GM12878 (cell line): ENCODE data around the gene PCDHGC3. TPM values are rescaled to one million over a fixed set of nuclear protein-coding genes. Genes with fewer than 3 reads are reported as not detected.

ENCODE experiments used
- ATAC-seq: fragments of 200-7000 bp; cut with Tn5 transposase; 3 replicates; pipeline ENCODE4 v1.9.1; 2020; ENCODE audit warnings: mild to moderate bottlenecking, moderate library complexity
- BruUV-seq: library from RNA; stranded (reverse); fragments of 400-500 nt; replicated peaks from 2 replicates; lab custom pipeline; 2021; lab: Mats Ljungman, UMichigan
- CTCF ChIA-PET: fragments of 300-600 bp; sonication (Branson Sonifier 250); formaldehyde crosslinking; extraction: SDS; loops from one replicate; lab custom pipeline; 2021; ENCODE audit warnings: inconsistent platforms; lab: Yijun Ruan, JAX
- POLR2A ChIA-PET: fragments of 350-600 bp; formaldehyde crosslinking; extraction: SDS; loops from one replicate; lab custom pipeline; 2021; ENCODE audit warnings: inconsistent platforms; lab: Charles Lee
- RAD21 ChIA-PET: fragments of 300-600 bp; sonication (Branson Sonifier 250); formaldehyde crosslinking; loops from one replicate; lab custom pipeline; 2023; ENCODE audit warnings: antibody characterized with exemption; ENCODE audit not compliant: unreplicated experiment; lab: Charles Lee
- SMC1A ChIA-PET: fragments of 300-600 bp; sonication (Branson Sonifier 250); formaldehyde crosslinking; loops from one replicate; lab custom pipeline; 2023; ENCODE audit not compliant: unreplicated experiment, uncharacterized antibody; lab: Charles Lee
- DNase-seq: peaks from one replicate; pipeline ENCODE4 v3.0.0-alpha.2; 2011; ENCODE audit warnings: low read depth, low spot score
- FAIRE-seq: peaks from 3 replicates; lab custom pipeline; 2011; peaks lifted over from hg19 to GRCh38; lab: Jason Lieb, UNC
- H2AFZ ChIP-seq: 2 replicates; pipeline ENCODE4 v1.6.0; 2011; ENCODE audit warnings: low read depth, low read length, control low read depth; ENCODE audit not compliant: control insufficient read depth
- H3K27ac ChIP-seq: 2 replicates; pipeline ENCODE4 v1.5.1; 2011; ENCODE audit warnings: control low read depth; ENCODE audit not compliant: control insufficient read depth, insufficient read depth
- H3K27me3 ChIP-seq, 2 experiments: replicated peaks in 1 of 2; 2 replicates each; pipeline versions ENCODE4 v1.6.0 to v1.6.1; 2011; ENCODE audit warnings: low read length in 1 of 2; ENCODE audit not compliant: control insufficient read depth in 2 of 2, insufficient read depth in 2 of 2
- H3K36me3 ChIP-seq, 2 experiments: 2 replicates each; pipeline ENCODE4 v1.5.1; 2011; ENCODE audit warnings: low read length in 1 of 2; ENCODE audit not compliant: control insufficient read depth in 2 of 2, insufficient read depth in 2 of 2
- H3K4me1 ChIP-seq: 2 replicates; pipeline ENCODE4 v1.6.1; 2011; ENCODE audit warnings: mild to moderate bottlenecking, low read length, moderate library complexity, mixed read lengths; ENCODE audit not compliant: control insufficient read depth, insufficient read depth
- H3K4me2 ChIP-seq: 2 replicates; pipeline ENCODE4 v1.6.0; 2011; ENCODE audit warnings: control low read depth; ENCODE audit not compliant: control insufficient read depth, insufficient read depth
- H3K4me3 ChIP-seq: fragments of 200-600 bp; sonication (generic); 2 replicates; pipeline ENCODE4 v1.5.1; 2016
- H3K79me2 ChIP-seq: 2 replicates; pipeline ENCODE4 v1.6.0; 2011; ENCODE audit warnings: low read length; ENCODE audit not compliant: control insufficient read depth, insufficient read depth
- H3K9ac ChIP-seq: 2 replicates; pipeline ENCODE4 v1.8.0; 2011; ENCODE audit warnings: low read length, control low read depth, mixed read lengths; ENCODE audit not compliant: control insufficient read depth, insufficient read depth
- H3K9me3 ChIP-seq: replicated peaks from 3 replicates; pipeline ENCODE4 v1.5.1; 2011; ENCODE audit warnings: mild to moderate bottlenecking, low read length; ENCODE audit not compliant: control insufficient read depth, insufficient read depth
- H4K20me1 ChIP-seq: 2 replicates; pipeline ENCODE4 v1.6.0; 2011; ENCODE audit not compliant: control insufficient read depth, insufficient read depth
- ATF3 ChIP-seq: IDR thresholded peaks from 2 replicates; pipeline ENCODE4 v1.6.1; 2011; ENCODE audit warnings: low read depth, mild to moderate bottlenecking, low read length, moderate library complexity, borderline replicate concordance; ENCODE audit errors: extremely low read depth
- CHD2 ChIP-seq: IDR thresholded peaks from 2 replicates; pipeline ENCODE4 v1.6.1; 2011; ENCODE audit warnings: low read depth, low read length, improper control_type of control experiment, borderline replicate concordance
- EED ChIP-seq: sonication (generic); IDR thresholded peaks from 2 replicates; pipeline ENCODE4 v1.6.1; 2016; ENCODE audit warnings: antibody characterized with exemption, low read depth
- FOXM1 ChIP-seq: IDR thresholded peaks from 2 replicates; pipeline ENCODE4 v1.6.1; 2012; ENCODE audit warnings: low read depth, mild to moderate bottlenecking, inconsistent platforms, low read length, moderate library complexity
- NR2F1 ChIP-seq: fragments of 450-650 bp; conservative IDR thresholded peaks from 2 replicates; pipeline ENCODE4 v1.6.1; 2017; ENCODE audit warnings: mild to moderate bottlenecking
- RFX5 ChIP-seq: IDR thresholded peaks from 2 replicates; pipeline ENCODE4 v1.6.1; 2011; ENCODE audit warnings: low read depth, low read length, improper control_type of control experiment
- SPI1 ChIP-seq: IDR thresholded peaks from 2 replicates; pipeline ENCODE4 v1.6.1; 2011; ENCODE audit warnings: low read depth, mild to moderate bottlenecking, low read length, moderate library complexity, borderline replicate concordance; ENCODE audit not compliant: insufficient read depth
- YY1 ChIP-seq: IDR thresholded peaks from 2 replicates; pipeline ENCODE4 v1.6.1; 2011; ENCODE audit warnings: low read depth, mild to moderate bottlenecking, low read length
- ZBTB40 ChIP-seq: fragments of 450-650 bp; IDR thresholded peaks from 2 replicates; pipeline ENCODE4 v1.6.1; 2016; ENCODE audit warnings: mild to moderate bottlenecking, moderate library complexity, borderline replicate concordance
- WGBS: methylation state at CpG from one replicate; pipeline ENCODE4 v1.1.6; 2016; ENCODE audit warnings: low lambda C conversion rate; ENCODE audit not compliant: insufficient replicate concordance, insufficient coverage; ENCODE audit errors: missing lambda C conversion rate; 5-methylcytosine and 5-hydroxymethylcytosine counted together
- in situ Hi-C: fragments of 300-500 bp; cut with MboI; formaldehyde crosslinking; loops from 9 replicates; pipeline ENCODE4 v1.14.3; 2018; ENCODE audit warnings: mixed read lengths
- intact Hi-C: fragments of 100-400 bp; cut with micrococcal nuclease; formaldehyde crosslinking; loops from one replicate; pipeline ENCODE4 v1.14.2; 2022; ENCODE audit not compliant: unreplicated experiment
- polyA plus RNA-seq, 11 experiments: library from polyadenylated mRNA; depleted of rRNA in 4 of 11; unstranded in 6 of 11; stranded (reverse) in 5 of 11; fragments of >200 nt; fragmentation: Nextera tagmentation in 4 of 11; fragmentation: Illumina TruSeq in 1 of 11; extraction: Ambion mirVana in 4 of 11; extraction: Trizol in 1 of 11; gene quantifications; 1 replicate in 1 of 11; 2 replicates in 10 of 11; pipeline versions ENCODE4 v1.2.1 to v1.2.3, GENCODE V29; 2011 to 2016; ENCODE audit warnings: inconsistent platforms in 2 of 11, missing spikeins in 2 of 11, low read depth in 1 of 11
- total RNA-seq, 4 experiments: library from RNA; depleted of rRNA in 3 of 4; stranded (reverse); fragments of >200 nt in 3 of 4; fragmentation: Illumina TruSeq in 1 of 4; extraction: Trizol in 1 of 4; gene quantifications; 2 replicates each; pipeline versions ENCODE4 v1.2.1 to v1.2.3, GENCODE V29; 2013 to 2021

Gene PCDHGC3
- total and polyA plus RNA-seq, 10 of the 15 experiments (the other 5 are each of a cell fraction or from before 2014, with no cell fraction given): 0.53 to 22.1 (median 12.0) TPM

- Histone ChIP-seq H3K4me3 (peak overlapping the region; percentile 36), H4K20me1 (no peaks in the 10 kb centered on the region), H3K27ac (no peak overlapping the region), H3K9ac (no peak overlapping the region), H3K79me2 (no peaks in the 10 kb centered on the region), H3K4me2 (no peak overlapping the region)
- DNase-seq: no peak
- 52% methylated on average over 4 of the region's 4 CpGs for WGBS
- ATAC-seq: peak; percentile 13; the same call in 2 of the 3 replicates
- intact Hi-C loops: no loop called here
- TF ChIP-seq FOXM1 (peak; percentile 23; the same call in 1 of the 2 replicates), EED (no peak)
- TF ChIP-seq, all 136 proteins: peak for 1
- no TSS peak for BruUV-seq
- Histone ChIP-seq H3K4me1 (peaks cover 9% of the 10 kb centered on the region), H2AFZ (no peak overlapping the region; the same call in 1 of the 2 replicates), H3K9me3 (no peaks in the 10 kb centered on the region), H3K27me3 (peaks cover 0 to 3% of the 10 kb centered on the region in 2 experiments; a peak in 2 of 4 replicates), H3K36me3 (no peaks in the 10 kb centered on the region; a peak in 1 of 4 replicates)
- in situ Hi-C loops: no loop called here
- ChIA-PET CTCF (interaction anchor here (0.7 to 8.1 kb wide), 10 partner anchors 9 to 104 kb away, joined by 3 to 90 read pairs (median 6); partner anchors contain the start of genes PCDHGA11, PCDHGA12 and PCDHGC3), SMC1A (interaction anchor here (0.6 to 1.7 kb wide), 6 partner anchors 8 to 336 kb away, joined by 3 to 6 read pairs (median 3); partner anchors contain the start of gene PCDHGC3), POLR2A (interaction anchor here (1.2 kb wide), 1 partner anchor 22 kb away, joined by 3 read pairs; no protein-coding TSS in a partner anchor), RAD21 (interaction anchor here (1.5 to 1.6 kb wide), 2 partner anchors 9 to 80 kb away, joined by 4 to 6 read pairs; partner anchors contain the start of gene PCDHGC3)
- no peak for FAIRE-seq
These were observed 8.5 kb downstream of the PCDHGC3 start for GRCh38 chr5:141484310-141484640.

GRCh38 chr5:141484641-141485311 is 9.0 kb downstream of the PCDHGC3 start, which contains the start of gene PCDHGC4:
PCDHGC4 (plus strand) TSS chr5:141485030; CDS start chr5:141485174, 144 bp downstream.
- FAIRE-seq (no peak), ATAC-seq (peak; percentile 73), DNase-seq (no peak)
- WGBS: 29% methylated on average over 39 of the region's 39 CpGs
- ChIA-PET POLR2A (no interaction called here), CTCF (interaction anchor here (1.3 to 8.1 kb wide), 7 partner anchors 10 to 79 kb away, joined by 3 to 90 read pairs (median 11); partner anchors contain the start of genes PCDHGA11 and PCDHGC3), SMC1A (interaction anchor here (0.6 to 1.2 kb wide), 3 partner anchors 9 to 336 kb away, joined by 3 to 5 read pairs (median 3); partner anchors contain the start of gene PCDHGC3), RAD21 (interaction anchor here (1.6 kb wide), 1 partner anchor 9 kb away, joined by 6 read pairs; the partner anchor contains the start of gene PCDHGC3)
- Histone ChIP-seq H3K36me3 (no peaks in the 10 kb centered on the region; a peak in 1 of 4 replicates), H4K20me1 (no peaks in the 10 kb centered on the region), H3K9ac (no peak within 1 kb of the TSS), H3K4me1 (peaks cover 6% of the 10 kb centered on the region), H2AFZ (no peak within 1 kb of the TSS; the same call in 1 of the 2 replicates), H3K4me2 (peak within 1 kb of the TSS; percentile 28), H3K27ac (no peak within 1 kb of the TSS), H3K27me3 (peaks cover 0 to 3% of the 10 kb centered on the region in 2 experiments; a peak in 2 of 4 replicates), H3K4me3 (peak within 1 kb of the TSS; percentile 36), H3K79me2 (no peaks in the 10 kb centered on the region), H3K9me3 (no peaks in the 10 kb centered on the region)
- intact Hi-C loops (no loop called here), in situ Hi-C loops (no loop called here)
- BruUV-seq: no TSS peak
- TF ChIP-seq ZBTB40 (no peak), ATF3 (no peak), CHD2 (no peak), NR2F1 (no peak), SPI1 (no peak), YY1 (no peak), FOXM1 (0 out of 2 replicates have a peak, but pooled peaks have one; percentile 10), RFX5 (peak; percentile 54; the same call in 1 of the 2 replicates)
